Measurements from ENCODE around the gene CNOT10. TPM values are rescaled to one million over a fixed set of nuclear protein-coding genes. Genes with fewer than 3 reads are reported as not detected.

CNOT10 gene
- total and polyA plus RNA-seq, 2 donors (not counting 1 experiment from before 2014, with no cell fraction given) = 22.6 to 69.0 TPM

- no peaks in the 10 kb centered on the region for H3K9me3 Mint-ChIP-seq (ENCODE audit: insufficient read depth)
- Histone ChIP-seq H3K4me3 (ENCODE audit: control extremely low read depth in 1 of 5, extremely low read depth in 1 of 5, insufficient read depth in 1 of 5, low read depth in 2 of 5, low read length in 4 of 5) (no peak overlapping the region), H3K9me3 (ENCODE audit: control extremely low read depth in 1 of 3, control insufficient read depth in 2 of 3, insufficient read depth in 1 of 3, low read length in 2 of 3) (no peaks in the 10 kb centered on the region), H3K27ac (ENCODE audit: low read length in 2 of 2) (no peak overlapping the region), H3K79me2 (ENCODE audit: control insufficient read depth, insufficient read depth, low read length) (no peaks in the 10 kb centered on the region), H3K36me3 (replicated peaks in 1 of 2; ENCODE audit: control extremely low read depth in 1 of 2, control insufficient read depth in 1 of 2, extremely low read depth in 1 of 2, insufficient read depth in 2 of 2, low read length in 1 of 2) (no peaks in the 10 kb centered on the region), H4K20me1 (ENCODE audit: control insufficient read depth, insufficient read depth, low read length, poor library complexity, severe bottlenecking) (no peaks in the 10 kb centered on the region), H3K27me3 (replicated peaks in 1 of 4; ENCODE audit: control extremely low read depth in 1 of 4, control insufficient read depth in 3 of 4, insufficient read depth in 4 of 4, low read length in 3 of 4) (peaks cover 0 to 33% (median 16%) of the 10 kb centered on the region in 4 experiments), H3K9ac (ENCODE audit: low read length) (no peak overlapping the region), H2AFZ (ENCODE audit: insufficient read depth, low read depth, low read length, poor library complexity, severe bottlenecking) (no peak overlapping the region), H3K4me1 (ENCODE audit: control insufficient read depth in 2 of 2, insufficient read depth in 2 of 2, low read length in 2 of 2) (peaks cover 14 to 23% of the 10 kb centered on the region in 2 donors), H3K4me2 (replicated peaks; ENCODE audit: low read depth, low read length, poor library complexity, severe bottlenecking) (peak overlapping the region; percentile 79)
- DNase-seq = no peak
- POLR2A ChIA-PET = no interaction called here
- ATAC-seq (ENCODE audit: low read depth) = no peak
- WGBS (ENCODE audit: insufficient coverage) = 76% methylated on average over 25 of the region's 25 CpGs
- CTCF ChIA-PET = no interaction called here
- H3K4me1 Mint-ChIP-seq = peaks cover 30% of the 10 kb centered on the region
- H3K27ac Mint-ChIP-seq = no peak overlapping the region
- H3K27me3 Mint-ChIP-seq = peaks cover 41% of the 10 kb centered on the region
- no peak for TF ChIP-seq EZH2 (IDR thresholded peaks at IDR 0.05; ENCODE audit: borderline replicate concordance, insufficient read depth, low read depth, low read length, poor library complexity, severe bottlenecking)
- TF ChIP-seq CTCF (IDR thresholded peaks at IDR 0.05) = no peak
- peak overlapping the region; percentile 71 for H3K4me3 Mint-ChIP-seq
- intact Hi-C loops (cut with micrococcal nuclease) = no loop called here
These were observed 134.1 kb downstream of the CNOT10 start for GRCh38 chr3:32818970-32819511.

GRCh38 chr3:32819551-32820348 lies 134.8 kb downstream of the CNOT10 start:
- TF ChIP-seq CTCF (IDR thresholded peaks at IDR 0.05) (no peak), EZH2 (IDR thresholded peaks at IDR 0.05; ENCODE audit: borderline replicate concordance, insufficient read depth, low read depth, low read length, poor library complexity, severe bottlenecking) (no peak)
- Mint-ChIP-seq H3K4me3 (peak overlapping the region; percentile 71), H3K27me3 (peaks cover 34% of the 10 kb centered on the region), H3K27ac (no peak overlapping the region), H3K4me1 (peaks cover 25% of the 10 kb centered on the region), H3K9me3 (ENCODE audit: insufficient read depth) (no peaks in the 10 kb centered on the region)
- ATAC-seq (ENCODE audit: low read depth) (no peak), DNase-seq (no peak)
- Histone ChIP-seq H3K36me3 (replicated peaks in 1 of 2; ENCODE audit: control extremely low read depth in 1 of 2, control insufficient read depth in 1 of 2, extremely low read depth in 1 of 2, insufficient read depth in 2 of 2, low read length in 1 of 2) (no peaks in the 10 kb centered on the region), H2AFZ (ENCODE audit: insufficient read depth, low read depth, low read length, poor library complexity, severe bottlenecking) (no peak overlapping the region), H3K79me2 (ENCODE audit: control insufficient read depth, insufficient read depth, low read length) (no peaks in the 10 kb centered on the region), H4K20me1 (ENCODE audit: control insufficient read depth, insufficient read depth, low read length, poor library complexity, severe bottlenecking) (no peaks in the 10 kb centered on the region), H3K4me1 (ENCODE audit: control insufficient read depth in 2 of 2, insufficient read depth in 2 of 2, low read length in 2 of 2) (peaks cover 14 to 18% of the 10 kb centered on the region in 2 donors), H3K4me2 (replicated peaks; ENCODE audit: low read depth, low read length, poor library complexity, severe bottlenecking) (no peak overlapping the region), H3K27ac (ENCODE audit: low read length in 2 of 2) (no peak overlapping the region), H3K4me3 (ENCODE audit: control extremely low read depth in 1 of 5, extremely low read depth in 1 of 5, insufficient read depth in 1 of 5, low read depth in 2 of 5, low read length in 4 of 5) (no peak overlapping the region), H3K9me3 (ENCODE audit: control extremely low read depth in 1 of 3, control insufficient read depth in 2 of 3, insufficient read depth in 1 of 3, low read length in 2 of 3) (no peaks in the 10 kb centered on the region), H3K27me3 (replicated peaks in 1 of 4; ENCODE audit: control extremely low read depth in 1 of 4, control insufficient read depth in 3 of 4, insufficient read depth in 4 of 4, low read length in 3 of 4) (peaks cover 0 to 33% (median 13%) of the 10 kb centered on the region in 4 experiments), H3K9ac (ENCODE audit: low read length) (no peak overlapping the region)
- WGBS (ENCODE audit: insufficient coverage) = 98% methylated on average over 30 of the region's 41 CpGs
- ChIA-PET POLR2A (no interaction called here), CTCF (no interaction called here)
- intact Hi-C loops (cut with micrococcal nuclease) = no loop called here

All from B cell (primary cell).